IMR-90 (cell line): ENCODE data around the gene OSBPL8. TPM values are rescaled to one million over a fixed set of nuclear protein-coding genes. Genes with fewer than 3 reads are reported as not detected.

ENCODE experiments used
- ATAC-seq: fragments of 200-7000 bp; cut with Tn5 transposase; 2 replicates; pipeline ENCODE4 v1.9.1; 2020; ENCODE audit warnings: low read depth, mild to moderate bottlenecking, moderate library complexity
- BruUV-seq: library from RNA; stranded (reverse); fragments of 400-500 nt; replicated peaks from 2 replicates; lab custom pipeline; 2021; lab: Mats Ljungman, UMichigan
- CTCF ChIA-PET: fragments of 300-600 bp; formaldehyde crosslinking; extraction: SDS; loops from one replicate; lab custom pipeline; 2021; ENCODE audit warnings: antibody characterized with exemption; lab: Yijun Ruan, JAX
- POLR2A ChIA-PET: fragments of 300-600 bp; sonication (Branson Sonifier 250); formaldehyde crosslinking; loops from one replicate; lab custom pipeline; 2022; ENCODE audit warnings: antibody characterized with exemption; ENCODE audit not compliant: unreplicated experiment; lab: Charles Lee
- DNase-seq: peaks from one replicate; pipeline ENCODE4 v3.0.0; 2013
- H2AFZ ChIP-seq: replicated peaks from 2 replicates; pipeline ENCODE3; 2013; ENCODE audit warnings: low read length, mild to moderate bottlenecking; ENCODE audit not compliant: poor library complexity
- H2AK5ac ChIP-seq: 2 replicates; pipeline ENCODE4 v1.6.1; 2013; ENCODE audit warnings: low read depth, low read length, inconsistent platforms
- H2AK9ac ChIP-seq: replicated peaks from 2 replicates; pipeline ENCODE3; 2013; ENCODE audit warnings: mild to moderate bottlenecking, low read depth, low read length, moderate library complexity; ENCODE audit not compliant: poor library complexity
- H2BK120ac ChIP-seq: 2 replicates; pipeline ENCODE4 v1.6.1; 2013; ENCODE audit warnings: low read depth, low read length, inconsistent platforms
- H2BK15ac ChIP-seq: 3 replicates; pipeline ENCODE4 v1.6.1; 2013; ENCODE audit warnings: low read depth, low read length, inconsistent platforms
- H2BK20ac ChIP-seq: 2 replicates; pipeline ENCODE4 v1.6.1; 2013; ENCODE audit warnings: low read depth, mild to moderate bottlenecking, inconsistent platforms, low read length, moderate library complexity
- H2BK5ac ChIP-seq: 2 replicates; pipeline ENCODE4 v1.6.1; 2013; ENCODE audit warnings: mild to moderate bottlenecking, low read depth, low read length, inconsistent platforms; ENCODE audit not compliant: poor library complexity, severe bottlenecking
- H3K14ac ChIP-seq: replicated peaks from 2 replicates; pipeline ENCODE4 v1.6.1; 2013; ENCODE audit warnings: low read depth, low read length, inconsistent platforms
- H3K18ac ChIP-seq: 2 replicates; pipeline ENCODE4 v1.6.1; 2013; ENCODE audit warnings: low read depth, low read length, control low read depth
- H3K23ac ChIP-seq: 2 replicates; pipeline ENCODE4 v1.6.1; 2013; ENCODE audit warnings: low read depth, low read length, inconsistent platforms
- H3K27ac ChIP-seq: 2 replicates; pipeline ENCODE4 v1.5.1; 2013; ENCODE audit warnings: mild to moderate bottlenecking, control low read depth, low read length; ENCODE audit not compliant: insufficient read depth
- H3K27me3 ChIP-seq: 2 replicates; pipeline ENCODE4 v1.6.1; 2013; ENCODE audit warnings: low read length; ENCODE audit not compliant: control insufficient read depth, insufficient read depth
- H3K36me3 ChIP-seq: 2 replicates; pipeline ENCODE4 v1.6.1; 2013; ENCODE audit warnings: low read length, mixed read lengths; ENCODE audit not compliant: control insufficient read depth, insufficient read depth
- H3K4ac ChIP-seq: 2 replicates; pipeline ENCODE4 v1.6.1; 2013; ENCODE audit warnings: low read depth, low read length, inconsistent platforms
- H3K4me1 ChIP-seq: 2 replicates; pipeline ENCODE4 v1.6.1; 2013; ENCODE audit warnings: low read length, mixed read lengths; ENCODE audit not compliant: control insufficient read depth, insufficient read depth
- H3K4me2 ChIP-seq: 2 replicates; pipeline ENCODE4 v1.6.1; 2013; ENCODE audit warnings: low read depth, mild to moderate bottlenecking, control low read depth, low read length, moderate library complexity
- H3K4me3 ChIP-seq: 2 replicates; pipeline ENCODE4 v1.5.1; 2013; ENCODE audit warnings: low read depth, mild to moderate bottlenecking, control low read depth, low read length, moderate library complexity; ENCODE audit not compliant: insufficient read depth
- H3K56ac ChIP-seq: 2 replicates; pipeline ENCODE4 v1.6.1; 2013; ENCODE audit warnings: low read length, inconsistent platforms; ENCODE audit not compliant: insufficient read depth; ENCODE audit errors: extremely low read depth
- H3K79me1 ChIP-seq, 2 experiments: 2 replicates each; pipeline ENCODE4 v1.6.1; 2013; ENCODE audit warnings: low read length in 2 of 2, inconsistent platforms in 1 of 2, low read depth in 1 of 2
- H3K9ac ChIP-seq: 2 replicates; pipeline ENCODE4 v1.6.1; 2013; ENCODE audit warnings: low read depth, low read length, control low read depth
- H3K9me1 ChIP-seq: 2 replicates; pipeline ENCODE4 v1.6.1; 2013; ENCODE audit warnings: low read length, inconsistent platforms; ENCODE audit not compliant: insufficient read depth
- H3K9me3 ChIP-seq: 2 replicates; pipeline ENCODE4 v1.6.1; 2013; ENCODE audit warnings: low read length; ENCODE audit not compliant: control insufficient read depth, insufficient read depth
- H4K20me1 ChIP-seq: 2 replicates; pipeline ENCODE4 v1.6.1; 2013; ENCODE audit warnings: low read length, inconsistent platforms; ENCODE audit not compliant: insufficient read depth
- H4K5ac ChIP-seq: 2 replicates; pipeline ENCODE4 v1.6.1; 2013; ENCODE audit warnings: mild to moderate bottlenecking, low read depth, low read length, control low read depth
- H4K8ac ChIP-seq, 2 experiments: 2 replicates each; pipeline ENCODE4 v1.6.1; 2013; ENCODE audit warnings: low read depth in 2 of 2, low read length in 2 of 2, control low read depth in 1 of 2, inconsistent platforms in 1 of 2
- H4K91ac ChIP-seq: 2 replicates; pipeline ENCODE4 v1.6.1; 2013; ENCODE audit warnings: low read depth, low read length, inconsistent platforms; ENCODE audit not compliant: insufficient read depth
- CEBPB ChIP-seq: IDR thresholded peaks from 2 replicates; pipeline ENCODE4 v1.6.1; 2012; ENCODE audit warnings: low read depth, low read length, improper control_type of control experiment
- RCOR1 ChIP-seq: IDR thresholded peaks from 2 replicates; pipeline ENCODE4 v1.6.1; 2012; ENCODE audit warnings: mild to moderate bottlenecking, low read length, improper control_type of control experiment; ENCODE audit not compliant: insufficient replicate concordance
- RFX5 ChIP-seq: IDR thresholded peaks from 2 replicates; pipeline ENCODE4 v1.8.0; 2012; ENCODE audit warnings: low read depth, mild to moderate bottlenecking, low read length, moderate library complexity
- WGBS, 2 experiments: methylation state at CpG; one replicate each; pipeline versions ENCODE4 v1.1.5 to v1.1.7; 2013; ENCODE audit warnings: missing lambda C conversion rate in 2 of 2; ENCODE audit not compliant: insufficient read length in 1 of 2; ENCODE audit errors: extremely low coverage in 2 of 2; 5-methylcytosine and 5-hydroxymethylcytosine counted together
- dilution Hi-C: fragments of 300-500 bp; cut with HindIII; formaldehyde crosslinking; loops from one replicate; pipeline ENCODE4 v1.14.3; 2018; ENCODE audit warnings: low sequenced_read_pairs; ENCODE audit not compliant: unreplicated experiment
- in situ Hi-C: fragments of 300-500 bp; cut with MboI; formaldehyde crosslinking; loops from 3 replicates; pipeline ENCODE4 v1.14.3; 2019; ENCODE audit warnings: low sequenced_read_pairs, inconsistent platforms, mixed read lengths
- intact Hi-C: fragments of 100-400 bp; cut with micrococcal nuclease; formaldehyde crosslinking; loops from 2 replicates; pipeline ENCODE4 v1.10.0; 2022
- polyA plus RNA-seq, 3 experiments: library from polyadenylated mRNA; depleted of rRNA; stranded (reverse); fragments of >200 nt; gene quantifications; 2 replicates each; pipeline ENCODE4 v1.2.3, GENCODE V29; 2012; ENCODE audit warnings: low replicate concordance in 1 of 3
- total RNA-seq: library from RNA; depleted of rRNA; stranded (reverse); fragments of >200 nt; gene quantifications from 2 replicates; pipeline ENCODE4 v1.2.3, GENCODE V29; 2012
- TF ChIP-seq, protein P1 (sequence below): conservative IDR thresholded peaks from 2 replicates; pipeline ENCODE4 v1.5.1; 2012; ENCODE audit warnings: mild to moderate bottlenecking, low read depth, low read length, improper control_type of control experiment

Gene OSBPL8
- total and polyA plus RNA-seq, 2 of the 4 experiments (the other 2 are of a cell fraction): 17.8 to 24.2 TPM

DNA sequence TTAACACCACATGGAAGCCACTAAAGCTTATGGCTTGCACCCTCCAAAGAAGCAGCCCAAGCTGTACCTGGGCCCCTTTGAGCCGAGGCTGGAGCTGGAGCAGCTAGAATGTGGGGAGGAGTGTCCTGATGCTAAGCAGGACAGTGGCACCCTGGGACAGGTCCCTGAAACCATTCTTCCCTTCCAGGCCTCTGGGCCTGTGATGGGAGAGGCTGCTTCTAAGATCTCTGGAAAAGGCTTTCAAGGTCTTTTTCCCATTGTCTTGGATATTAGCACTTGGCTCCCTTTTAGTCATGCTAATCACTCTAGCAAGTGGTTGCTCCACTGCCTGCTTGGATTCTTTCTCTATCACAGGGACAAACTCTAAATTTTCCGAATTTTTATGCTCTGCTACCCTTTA, 40.9 kb downstream of the OSBPL8 start:
- ChIA-PET POLR2A (no interaction called here), CTCF (no interaction called here)
- intact Hi-C loops (no loop called here), dilution Hi-C loops (no loop called here), in situ Hi-C loops (no loop called here)
- H3K27me3 ChIP-seq: no peaks in the 10 kb centered on the region
- peaks cover 11% of the 10 kb centered on the region for H4K20me1 ChIP-seq
- H3K4me3 ChIP-seq: no peak overlapping the region
- no peak overlapping the region for H2BK120ac ChIP-seq
- no peak overlapping the region for H3K4me2 ChIP-seq
- no peak overlapping the region for H3K4ac ChIP-seq
- no peak overlapping the region for H2AK5ac ChIP-seq
- H3K18ac ChIP-seq: no peak overlapping the region
- no peak overlapping the region for H4K5ac ChIP-seq
- no peaks in the 10 kb centered on the region for H3K4me1 ChIP-seq
- no peak for TF ChIP-seq RCOR1
- no peak for TF ChIP-seq RFX5
- no peak for TF ChIP-seq CEBPB
- TF ChIP-seq, protein P1, sequence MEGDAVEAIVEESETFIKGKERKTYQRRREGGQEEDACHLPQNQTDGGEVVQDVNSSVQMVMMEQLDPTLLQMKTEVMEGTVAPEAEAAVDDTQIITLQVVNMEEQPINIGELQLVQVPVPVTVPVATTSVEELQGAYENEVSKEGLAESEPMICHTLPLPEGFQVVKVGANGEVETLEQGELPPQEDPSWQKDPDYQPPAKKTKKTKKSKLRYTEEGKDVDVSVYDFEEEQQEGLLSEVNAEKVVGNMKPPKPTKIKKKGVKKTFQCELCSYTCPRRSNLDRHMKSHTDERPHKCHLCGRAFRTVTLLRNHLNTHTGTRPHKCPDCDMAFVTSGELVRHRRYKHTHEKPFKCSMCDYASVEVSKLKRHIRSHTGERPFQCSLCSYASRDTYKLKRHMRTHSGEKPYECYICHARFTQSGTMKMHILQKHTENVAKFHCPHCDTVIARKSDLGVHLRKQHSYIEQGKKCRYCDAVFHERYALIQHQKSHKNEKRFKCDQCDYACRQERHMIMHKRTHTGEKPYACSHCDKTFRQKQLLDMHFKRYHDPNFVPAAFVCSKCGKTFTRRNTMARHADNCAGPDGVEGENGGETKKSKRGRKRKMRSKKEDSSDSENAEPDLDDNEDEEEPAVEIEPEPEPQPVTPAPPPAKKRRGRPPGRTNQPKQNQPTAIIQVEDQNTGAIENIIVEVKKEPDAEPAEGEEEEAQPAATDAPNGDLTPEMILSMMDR: no peak
- H3K27ac ChIP-seq: no peak overlapping the region
- peaks cover 34 to 61% of the 10 kb centered on the region in 2 experiments for H3K79me1 ChIP-seq
- peaks cover 2% of the 10 kb centered on the region; the same call in 1 of the 2 replicates for H3K9me3 ChIP-seq
- ATAC-seq: no peak
- WGBS, 2 experiments: no CpG with 5 or more reads among the region's 2 CpGs
- no TSS peak for BruUV-seq
- no peak overlapping the region for H3K9ac ChIP-seq
- no peak overlapping the region for H2BK20ac ChIP-seq
- H3K56ac ChIP-seq: no peak overlapping the region
- no peak overlapping the region for H4K91ac ChIP-seq
- H2AFZ ChIP-seq: no peak overlapping the region
- H3K36me3 ChIP-seq: peaks cover 2% of the 10 kb centered on the region; the same call in 1 of the 2 replicates
- no peak overlapping the region for H3K14ac ChIP-seq
- H3K23ac ChIP-seq: no peak overlapping the region
- H4K8ac ChIP-seq: no peak overlapping the region
- no peak for DNase-seq
- no peaks in the 10 kb centered on the region for H3K9me1 ChIP-seq
- H2BK15ac ChIP-seq: no peak overlapping the region
- no peak overlapping the region for H2BK5ac ChIP-seq
- H2AK9ac ChIP-seq: no peak overlapping the region
